Caco-2 (cell line): ENCODE data around the gene COX6B2. TPM values are rescaled to one million over a fixed set of nuclear protein-coding genes. Genes with fewer than 3 reads are reported as not detected.
A peak's percentile ranks its signal among the peaks of the same experiment; 100 is the strongest.

Source experiments
- BruUV-seq: library from RNA; stranded (reverse); fragments of 400-500 nt; replicated peaks from 2 replicates; lab custom pipeline; 2021; lab: Mats Ljungman, UMichigan
- CTCF ChIA-PET: fragments of 300-600 bp; sonication (Branson Sonifier 250); formaldehyde crosslinking; loops from one replicate; lab custom pipeline; 2022; ENCODE audit warnings: antibody characterized with exemption; lab: Charles Lee
- POLR2A ChIA-PET: fragments of 300-600 bp; sonication (Branson Sonifier 250); formaldehyde crosslinking; loops from one replicate; lab custom pipeline; 2022; ENCODE audit warnings: antibody characterized with exemption; lab: Charles Lee
- DNase-seq, 2 experiments: peaks; one replicate each; pipeline versions ENCODE4 v3.0.0 to v3.0.0-alpha.2; 2020 to 2022
- H3K27me3 ChIP-seq: replicated peaks from 2 replicates; pipeline ENCODE4 v1.6.0; 2011; ENCODE audit warnings: low read length; ENCODE audit not compliant: control insufficient read depth, insufficient read depth
- H3K36me3 ChIP-seq: 2 replicates; pipeline ENCODE4 v1.5.1; 2011; ENCODE audit warnings: low read length; ENCODE audit not compliant: control insufficient read depth, insufficient read depth
- H3K4me1 ChIP-seq: fragments of 250-450 bp; sonication (Bioruptor Pico); 2 replicates; pipeline ENCODE4 v1.5.1; 2020; ENCODE audit warnings: mild to moderate bottlenecking
- H3K4me3 ChIP-seq: 2 replicates; pipeline ENCODE4 v1.5.1; 2011; ENCODE audit warnings: low read depth, mild to moderate bottlenecking, control low read depth, low read length
- H3K9me3 ChIP-seq: fragments of 250-450 bp; sonication (Bioruptor Pico); 2 replicates; pipeline ENCODE4 v1.5.1; 2020; ENCODE audit warnings: mild to moderate bottlenecking, moderate library complexity
- H3K27ac Mint-ChIP-seq: one replicate; pipeline ENCODE4 v1.8.0; 2022; ENCODE audit warnings: mixed read lengths; ENCODE audit not compliant: unreplicated experiment
- H3K27me3 Mint-ChIP-seq: one replicate; pipeline ENCODE4 v1.8.0; 2022; ENCODE audit warnings: mixed read lengths; ENCODE audit not compliant: insufficient read depth, unreplicated experiment
- H3K36me3 Mint-ChIP-seq: one replicate; pipeline ENCODE4 v1.8.0; 2022; ENCODE audit warnings: mild to moderate bottlenecking, mixed read lengths; ENCODE audit not compliant: insufficient read depth, unreplicated experiment
- H3K4me1 Mint-ChIP-seq: one replicate; pipeline ENCODE4 v1.8.0; 2022; ENCODE audit warnings: low read depth, mixed read lengths; ENCODE audit not compliant: unreplicated experiment
- H3K4me3 Mint-ChIP-seq: one replicate; pipeline ENCODE4 v1.8.0; 2022; ENCODE audit warnings: mild to moderate bottlenecking, moderate library complexity, mixed read lengths; ENCODE audit not compliant: unreplicated experiment
- H3K9me3 Mint-ChIP-seq: one replicate; pipeline ENCODE4 v1.8.0; 2022; ENCODE audit warnings: mixed read lengths; ENCODE audit not compliant: unreplicated experiment
- intact Hi-C: fragments of 100-400 bp; cut with micrococcal nuclease; formaldehyde crosslinking; loops from one replicate; pipeline ENCODE4 v1.10.0; 2022; ENCODE audit not compliant: unreplicated experiment
- total RNA-seq: library from RNA; stranded (reverse); gene quantifications from 2 replicates; pipeline ENCODE4 v1.2.3, GENCODE V29; 2022
- TF ChIP-seq, protein P1 (sequence below), 2 experiments: fragments of 200-600 bp in 1 of 2; IDR thresholded peaks; 1 replicate in 1 of 2; 2 replicates in 1 of 2; pipeline versions ENCODE4 v1.5.1 to v1.8.0; 2011 to 2022; ENCODE audit warnings: antibody characterized with exemption in 1 of 2, control low read depth in 1 of 2, inconsistent platforms in 1 of 2, low read depth in 1 of 2, low read length in 1 of 2, mild to moderate bottlenecking in 1 of 2, moderate library complexity in 1 of 2; ENCODE audit not compliant: insufficient read depth in 1 of 2, severe bottlenecking in 1 of 2, unreplicated experiment in 1 of 2

Gene COX6B2
- total RNA-seq, 1 experiment from 2014 or later, result 0.27 TPM

DNA sequence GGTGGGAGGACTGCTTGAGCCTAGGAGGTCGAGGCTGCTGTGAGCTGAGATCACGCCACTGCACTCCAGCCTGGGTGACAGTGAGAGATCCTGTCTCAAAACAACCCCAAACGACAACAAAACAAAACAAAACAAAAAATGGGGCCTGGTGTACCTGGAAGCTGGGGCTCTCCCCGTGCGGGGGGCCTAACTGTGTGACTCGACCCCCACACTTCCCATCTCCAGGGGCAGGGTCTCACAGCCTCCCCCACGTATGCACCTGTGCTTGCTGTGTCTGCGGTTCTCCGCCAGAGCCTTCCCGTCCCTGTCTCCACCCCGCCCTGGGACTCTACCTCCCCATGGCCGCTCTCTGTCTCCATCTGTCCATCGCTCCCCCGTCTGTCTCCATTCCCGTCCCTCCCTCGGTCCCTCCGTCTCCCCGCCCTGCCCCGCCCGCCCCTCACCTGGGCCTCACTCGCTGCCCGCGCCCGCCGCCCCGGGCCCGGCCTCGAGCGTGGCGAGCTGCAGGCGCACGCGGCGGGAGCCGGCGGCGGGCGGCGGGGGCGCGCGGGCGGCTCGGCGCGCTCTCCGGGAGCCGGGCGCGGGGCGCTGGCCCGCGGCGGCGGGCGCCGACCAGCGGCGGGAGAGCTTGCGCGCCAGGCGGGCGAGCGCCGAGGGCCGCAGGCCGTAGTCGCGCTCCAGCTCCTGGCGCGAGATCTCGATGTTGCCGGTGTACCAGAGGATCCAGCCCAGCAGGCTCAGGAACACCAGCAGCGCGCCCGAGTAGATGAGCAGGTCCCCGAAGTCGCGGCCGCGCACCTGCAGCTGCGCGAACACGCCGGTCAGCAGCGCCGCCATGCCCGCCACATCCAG lies 29.0 kb upstream of the COX6B2 start:
- Mint-ChIP-seq H3K27me3 (no peaks in the 10 kb centered on the region), H3K9me3 (no peaks in the 10 kb centered on the region), H3K36me3 (peaks cover 42% of the 10 kb centered on the region), H3K27ac (peak overlapping the region; percentile 89), H3K4me3 (peak overlapping the region; percentile 93), H3K4me1 (peaks cover 18% of the 10 kb centered on the region)
- Histone ChIP-seq H3K9me3 (no peaks in the 10 kb centered on the region), H3K4me3 (peak overlapping the region; percentile 73), H3K4me1 (peaks cover 28% of the 10 kb centered on the region), H3K36me3 (peaks cover 15% of the 10 kb centered on the region), H3K27me3 (no peaks in the 10 kb centered on the region)
- TF ChIP-seq, protein P1, sequence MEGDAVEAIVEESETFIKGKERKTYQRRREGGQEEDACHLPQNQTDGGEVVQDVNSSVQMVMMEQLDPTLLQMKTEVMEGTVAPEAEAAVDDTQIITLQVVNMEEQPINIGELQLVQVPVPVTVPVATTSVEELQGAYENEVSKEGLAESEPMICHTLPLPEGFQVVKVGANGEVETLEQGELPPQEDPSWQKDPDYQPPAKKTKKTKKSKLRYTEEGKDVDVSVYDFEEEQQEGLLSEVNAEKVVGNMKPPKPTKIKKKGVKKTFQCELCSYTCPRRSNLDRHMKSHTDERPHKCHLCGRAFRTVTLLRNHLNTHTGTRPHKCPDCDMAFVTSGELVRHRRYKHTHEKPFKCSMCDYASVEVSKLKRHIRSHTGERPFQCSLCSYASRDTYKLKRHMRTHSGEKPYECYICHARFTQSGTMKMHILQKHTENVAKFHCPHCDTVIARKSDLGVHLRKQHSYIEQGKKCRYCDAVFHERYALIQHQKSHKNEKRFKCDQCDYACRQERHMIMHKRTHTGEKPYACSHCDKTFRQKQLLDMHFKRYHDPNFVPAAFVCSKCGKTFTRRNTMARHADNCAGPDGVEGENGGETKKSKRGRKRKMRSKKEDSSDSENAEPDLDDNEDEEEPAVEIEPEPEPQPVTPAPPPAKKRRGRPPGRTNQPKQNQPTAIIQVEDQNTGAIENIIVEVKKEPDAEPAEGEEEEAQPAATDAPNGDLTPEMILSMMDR (IDR thresholded peaks at IDR 0.05; ENCODE audit: insufficient read depth in 1 of 2, low read depth in 1 of 2, low read length in 1 of 2, severe bottlenecking in 1 of 2, unreplicated experiment in 1 of 2), result no peak
- ChIA-PET POLR2A (interaction anchor here (0.6 to 2.4 kb wide), 13 partner anchors 10 to 216 kb away, joined by 3 to 28 read pairs (median 4); partner anchors contain the start of genes FIZ1, HSPBP1, ISOC2 and KMT5C), CTCF (interaction anchor here (0.5 to 2.4 kb wide), 14 partner anchors 14 to 1984 kb away, joined by 3 to 29 read pairs (median 4); partner anchors contain the start of genes KMT5C, PPP1R12C, PTPRH and ZNF784)
- TSS peak; percentile 36 for BruUV-seq
- DNase-seq, result peak; percentile 84 to 86
- intact Hi-C loops, result loop anchor here (2.0 to 10.0 kb wide), 3 partner anchors 91 to 251 kb away; no protein-coding TSS in a partner anchor

DNA sequence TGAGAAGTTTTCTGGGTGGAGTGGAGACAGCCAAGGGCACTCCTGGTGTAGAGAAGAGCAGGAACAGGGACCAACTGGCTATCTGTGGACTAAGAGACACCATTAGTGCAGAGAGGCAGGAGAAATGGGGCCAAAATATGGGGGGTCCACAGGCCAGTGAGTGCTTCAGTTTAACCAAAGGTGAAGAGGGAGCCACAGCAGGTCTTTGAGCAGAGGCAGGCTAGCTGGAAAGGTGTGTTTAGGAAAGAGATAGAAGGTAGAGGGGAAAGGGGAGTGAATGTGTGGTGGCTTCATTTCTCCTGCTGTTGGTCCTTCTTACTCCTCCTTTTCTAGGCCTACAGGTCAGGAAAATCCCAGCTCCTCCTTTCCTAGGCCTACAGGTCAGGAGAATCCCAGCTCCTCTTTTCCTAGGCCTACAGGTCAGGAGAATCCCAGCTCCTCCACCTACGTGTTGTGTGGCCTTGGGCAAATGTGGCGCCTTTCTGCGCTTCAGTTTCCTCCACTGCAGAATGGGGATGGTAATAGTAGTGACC lies 28.1 kb upstream of the COX6B2 start:
- no peak for DNase-seq
- intact Hi-C loops, result loop anchor here (10.0 kb wide), 1 partner anchor 252 kb away; no protein-coding TSS in a partner anchor
- no peaks in the 10 kb centered on the region for H3K9me3 ChIP-seq
- Mint-ChIP-seq H3K27me3 (no peaks in the 10 kb centered on the region), H3K4me3 (peak overlapping the region; percentile 93), H3K27ac (peak overlapping the region; percentile 89), H3K9me3 (no peaks in the 10 kb centered on the region), H3K4me1 (peaks cover 18% of the 10 kb centered on the region), H3K36me3 (peaks cover 32% of the 10 kb centered on the region)
- H3K36me3 ChIP-seq, result peaks cover 7% of the 10 kb centered on the region
- BruUV-seq, result no TSS peak
- H3K4me1 ChIP-seq, result peaks cover 19% of the 10 kb centered on the region
- TF ChIP-seq, protein P1 (IDR thresholded peaks at IDR 0.05; ENCODE audit: insufficient read depth in 1 of 2, low read depth in 1 of 2, low read length in 1 of 2, severe bottlenecking in 1 of 2, unreplicated experiment in 1 of 2), result no peak
- ChIA-PET POLR2A (interaction anchor here (1.7 kb wide), 1 partner anchor 25 kb away, joined by 9 read pairs; the partner anchor contains the start of gene UBE2S), CTCF (interaction anchor here (0.5 to 2.4 kb wide), 5 partner anchors 43 to 241 kb away, joined by 4 to 18 read pairs (median 6); partner anchors contain the start of gene KMT5C)
- H3K4me3 ChIP-seq, result peak overlapping the region; percentile 65
- no peaks in the 10 kb centered on the region for H3K27me3 ChIP-seq

DNA sequence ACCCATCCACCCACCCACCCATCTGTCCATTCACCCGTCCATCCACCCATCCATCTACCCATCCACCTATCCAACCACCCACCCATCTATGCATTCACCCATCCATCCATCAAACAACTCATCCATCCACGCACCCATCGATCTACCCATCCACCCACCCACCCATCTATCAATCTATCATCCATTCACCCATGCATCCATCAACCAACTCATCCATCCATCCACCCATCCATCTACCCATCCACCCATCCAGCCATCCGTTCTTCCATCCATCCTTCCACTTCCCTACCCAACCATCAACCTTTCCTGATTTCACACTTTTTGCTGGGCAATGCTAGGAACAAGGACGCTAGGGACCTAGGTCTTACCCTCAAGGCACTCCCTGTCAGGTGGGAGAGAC lies 27.5 kb upstream of the COX6B2 start:
- peaks cover 17% of the 10 kb centered on the region for H3K4me1 Mint-ChIP-seq
- Histone ChIP-seq H3K9me3 (no peaks in the 10 kb centered on the region), H3K36me3 (peaks cover 2% of the 10 kb centered on the region), H3K4me1 (peaks cover 13% of the 10 kb centered on the region), H3K27me3 (no peaks in the 10 kb centered on the region), H3K4me3 (no peak overlapping the region)
- peaks cover 27% of the 10 kb centered on the region for H3K36me3 Mint-ChIP-seq
- CTCF ChIA-PET, result no interaction called here
- TF ChIP-seq, protein P1 (IDR thresholded peaks at IDR 0.05; ENCODE audit: insufficient read depth in 1 of 2, low read depth in 1 of 2, low read length in 1 of 2, severe bottlenecking in 1 of 2, unreplicated experiment in 1 of 2), result no peak
- POLR2A ChIA-PET, result no interaction called here
- no TSS peak for BruUV-seq
- intact Hi-C loops, result loop anchor here (10.0 kb wide), 1 partner anchor 253 kb away; no protein-coding TSS in a partner anchor
- H3K4me3 Mint-ChIP-seq, result peak overlapping the region; percentile 93
- H3K9me3 Mint-ChIP-seq, result no peaks in the 10 kb centered on the region
- H3K27ac Mint-ChIP-seq, result peak overlapping the region; percentile 89
- H3K27me3 Mint-ChIP-seq, result no peaks in the 10 kb centered on the region
- no peak for DNase-seq
